Measurements from ENCODE around the gene ZNF471.

GRCh38 chr19:56504581-56504980 lies 3.1 kb upstream of the ZNF471 start:
- TF ChIP-seq EZH2 (IDR thresholded peaks at IDR 0.05; ENCODE audit: borderline replicate concordance, insufficient read depth, low read length, poor library complexity, severe bottlenecking), result no peak
- no peak for TF ChIP-seq RAD21 (conservative IDR thresholded peaks at IDR 0.05)
